Breast epithelium (tissue), 3 donors: ENCODE results near the gene DRC3.

Source experiments
- CTCF ChIP-seq, 3 donors: fragments of 450-650 bp; IDR thresholded peaks; one replicate each; pipeline ENCODE4 v1.5.1; 2016 to 2017; ENCODE audit warnings: antibody characterized with exemption in 3 of 3, mild to moderate bottlenecking in 3 of 3, moderate library complexity in 3 of 3
- POLR2A ChIP-seq: fragments of 450-650 bp; IDR thresholded peaks from one replicate; pipeline ENCODE4 v1.6.1; 2016; ENCODE audit warnings: antibody characterized with exemption, mild to moderate bottlenecking, moderate library complexity
- POLR2AphosphoS5 ChIP-seq, 3 donors: sonication (generic); formaldehyde crosslinking; IDR thresholded peaks; one replicate each; pipeline ENCODE4 v1.6.1; 2017; ENCODE audit warnings: antibody characterized with exemption in 3 of 3

DNA sequence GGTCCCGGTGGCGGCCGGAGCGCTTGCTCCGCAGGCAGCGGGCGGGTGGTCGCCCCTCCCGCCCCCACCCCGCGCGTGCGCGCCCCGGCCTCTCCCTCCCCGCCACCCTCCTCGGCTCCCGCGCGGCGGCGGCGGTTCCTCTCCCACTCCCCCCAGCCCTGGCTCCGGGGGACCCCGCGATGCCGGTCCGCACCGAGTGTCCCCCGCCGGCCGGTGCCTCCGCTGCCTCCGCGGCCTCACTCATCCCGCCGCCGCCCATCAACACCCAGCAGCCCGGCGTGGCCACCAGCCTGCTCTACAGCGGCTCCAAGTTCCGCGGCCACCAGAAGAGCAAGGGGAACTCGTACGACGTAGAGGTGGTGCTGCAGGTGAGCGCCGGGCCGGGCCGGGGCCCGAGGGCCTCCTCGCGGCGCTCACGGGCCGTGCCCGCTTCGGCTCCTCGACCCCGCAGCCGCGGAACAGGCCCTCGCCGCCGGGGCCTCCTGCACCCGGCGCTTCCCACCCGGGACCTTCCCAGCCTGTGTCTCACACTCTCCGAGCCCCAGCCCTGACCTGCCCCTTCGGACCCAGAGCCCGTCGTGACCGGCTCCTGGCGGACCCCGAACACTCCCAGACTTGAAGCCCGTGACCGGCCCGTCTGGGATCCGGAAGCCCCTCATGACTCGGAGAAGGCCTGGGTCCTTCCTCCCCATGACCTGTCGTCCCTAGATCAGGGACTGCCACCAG is 67.0 kb downstream of the DRC3 start:
- TF ChIP-seq CTCF (IDR thresholded peaks at IDR 0.05), result no peak
- TF ChIP-seq POLR2A, result no peak
- no peak for TF ChIP-seq POLR2AphosphoS5 (IDR thresholded peaks at IDR 0.05)
